Natural killer cell (primary cell): ENCODE measurements around the gene JOSD1. TPM values are rescaled to one million over a fixed set of nuclear protein-coding genes. Genes with fewer than 3 reads are reported as not detected.

Experiments
- ATAC-seq, 3 donors: fragments of 150-1000 bp in 2 of 3; fragments of 200-7000 bp in 1 of 3; cut with Tn5 transposase; 1 replicate in 1 of 3; 2 replicates in 2 of 3; pipeline ENCODE4 v1.10.0; 2021; ENCODE audit warnings: mild to moderate bottlenecking in 2 of 3, moderate library complexity in 2 of 3
- DNase-seq, 2 donors: peaks; one replicate each; pipeline versions ENCODE4 v3.0.0 to v3.0.0-alpha.2; 2013 to 2021; ENCODE audit warnings: mixed read lengths in 1 of 2
- H3K27ac ChIP-seq: one replicate; pipeline ENCODE4 v1.5.1; 2013; ENCODE audit warnings: mild to moderate bottlenecking, low read length
- H3K27me3 ChIP-seq: one replicate; pipeline ENCODE4 v1.6.1; 2013; ENCODE audit warnings: low read length; ENCODE audit not compliant: control insufficient read depth, insufficient read depth
- H3K36me3 ChIP-seq: one replicate; pipeline ENCODE4 v1.6.1; 2013; ENCODE audit warnings: low read length; ENCODE audit not compliant: control insufficient read depth, insufficient read depth
- H3K4me1 ChIP-seq: one replicate; pipeline ENCODE4 v1.6.1; 2013; ENCODE audit warnings: low read length; ENCODE audit not compliant: control insufficient read depth, insufficient read depth
- H3K4me3 ChIP-seq: one replicate; pipeline ENCODE4 v1.5.1; 2013; ENCODE audit warnings: low read length
- H3K9me3 ChIP-seq: one replicate; pipeline ENCODE4 v1.6.1; 2013; ENCODE audit warnings: low read length; ENCODE audit not compliant: control insufficient read depth, insufficient read depth
- H3K27ac Mint-ChIP-seq, 2 donors: one replicate each; pipeline ENCODE4 v1.8.0; 2022; ENCODE audit warnings: mild to moderate bottlenecking in 2 of 2, mixed read lengths in 2 of 2, moderate library complexity in 1 of 2
- H3K27me3 Mint-ChIP-seq, 2 donors: one replicate each; pipeline ENCODE4 v1.8.0; 2022; ENCODE audit warnings: low read depth in 2 of 2, mixed read lengths in 2 of 2
- H3K36me3 Mint-ChIP-seq: one replicate; pipeline ENCODE4 v1.8.0; 2022; ENCODE audit warnings: mixed read lengths
- H3K4me1 Mint-ChIP-seq, 2 donors: one replicate each; pipeline ENCODE4 v1.8.0; 2022; ENCODE audit warnings: mixed read lengths in 2 of 2
- H3K4me3 Mint-ChIP-seq: one replicate; pipeline ENCODE4 v1.8.0; 2022; ENCODE audit warnings: mild to moderate bottlenecking, moderate library complexity, mixed read lengths
- H3K9me3 Mint-ChIP-seq, 2 donors: one replicate each; pipeline ENCODE4 v1.8.0; 2022; ENCODE audit warnings: mixed read lengths in 2 of 2
- WGBS: methylation state at CpG from one replicate; pipeline ENCODE4 v1.1.7; 2013; ENCODE audit warnings: missing lambda C conversion rate; ENCODE audit not compliant: insufficient coverage; 5-methylcytosine and 5-hydroxymethylcytosine counted together
- intact Hi-C: fragments of 100-400 bp; cut with micrococcal nuclease; formaldehyde crosslinking; loops from one replicate; pipeline ENCODE4 v1.14.2; 2022
- total RNA-seq, 4 donors: library from RNA; stranded (reverse); fragments of 120-200 nt in 1 of 4; gene quantifications; one replicate each; pipeline versions ENCODE4 v1.2.3 to v1.2.4, GENCODE V29; 2013 to 2022
- TF ChIP-seq, protein P1 (sequence below): fragments of 200-600 bp; IDR thresholded peaks from one replicate; pipeline ENCODE4 v1.8.0; 2022; ENCODE audit warnings: antibody characterized with exemption

Gene JOSD1
- total RNA-seq, 3 donors from 2014 or later (not counting 1 experiment from before 2014, with no cell fraction given): 123 to 165 (median 128) TPM

GRCh38 chr22:38684895-38685294 lies 15.8 kb downstream of the JOSD1 start:
- Mint-ChIP-seq H3K27me3 (no peaks in the 10 kb centered on the region), H3K27ac (no peak overlapping the region), H3K4me1 (peaks cover 15 to 16% of the 10 kb centered on the region in 2 donors), H3K9me3 (no peaks in the 10 kb centered on the region), H3K4me3 (no peak overlapping the region), H3K36me3 (no peaks in the 10 kb centered on the region)
- DNase-seq (no peak), ATAC-seq (no peak)
- intact Hi-C loops: loop anchor here (5.0 kb wide), 1 partner anchor 633 kb away; no protein-coding TSS in a partner anchor
- Histone ChIP-seq H3K4me1 (peaks cover 14% of the 10 kb centered on the region), H3K9me3 (no peaks in the 10 kb centered on the region), H3K36me3 (peaks cover 48% of the 10 kb centered on the region), H3K27ac (no peak overlapping the region), H3K4me3 (no peak overlapping the region), H3K27me3 (no peaks in the 10 kb centered on the region)
- 97% methylated on average over 9 of the region's 9 CpGs for WGBS
- TF ChIP-seq, protein P1, sequence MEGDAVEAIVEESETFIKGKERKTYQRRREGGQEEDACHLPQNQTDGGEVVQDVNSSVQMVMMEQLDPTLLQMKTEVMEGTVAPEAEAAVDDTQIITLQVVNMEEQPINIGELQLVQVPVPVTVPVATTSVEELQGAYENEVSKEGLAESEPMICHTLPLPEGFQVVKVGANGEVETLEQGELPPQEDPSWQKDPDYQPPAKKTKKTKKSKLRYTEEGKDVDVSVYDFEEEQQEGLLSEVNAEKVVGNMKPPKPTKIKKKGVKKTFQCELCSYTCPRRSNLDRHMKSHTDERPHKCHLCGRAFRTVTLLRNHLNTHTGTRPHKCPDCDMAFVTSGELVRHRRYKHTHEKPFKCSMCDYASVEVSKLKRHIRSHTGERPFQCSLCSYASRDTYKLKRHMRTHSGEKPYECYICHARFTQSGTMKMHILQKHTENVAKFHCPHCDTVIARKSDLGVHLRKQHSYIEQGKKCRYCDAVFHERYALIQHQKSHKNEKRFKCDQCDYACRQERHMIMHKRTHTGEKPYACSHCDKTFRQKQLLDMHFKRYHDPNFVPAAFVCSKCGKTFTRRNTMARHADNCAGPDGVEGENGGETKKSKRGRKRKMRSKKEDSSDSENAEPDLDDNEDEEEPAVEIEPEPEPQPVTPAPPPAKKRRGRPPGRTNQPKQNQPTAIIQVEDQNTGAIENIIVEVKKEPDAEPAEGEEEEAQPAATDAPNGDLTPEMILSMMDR: no peak

- WGBS: under 1% methylated on average over 60 of the region's 60 CpGs
Observed at GRCh38 chr22:38681582-38682335, 19.0 kb downstream of the JOSD1 start, which contains the start of gene TOMM22. TSS of gene TOMM22 (plus strand) at chr22:38681957. CDS start at chr22:38681979, 22 bp downstream.

DNA sequence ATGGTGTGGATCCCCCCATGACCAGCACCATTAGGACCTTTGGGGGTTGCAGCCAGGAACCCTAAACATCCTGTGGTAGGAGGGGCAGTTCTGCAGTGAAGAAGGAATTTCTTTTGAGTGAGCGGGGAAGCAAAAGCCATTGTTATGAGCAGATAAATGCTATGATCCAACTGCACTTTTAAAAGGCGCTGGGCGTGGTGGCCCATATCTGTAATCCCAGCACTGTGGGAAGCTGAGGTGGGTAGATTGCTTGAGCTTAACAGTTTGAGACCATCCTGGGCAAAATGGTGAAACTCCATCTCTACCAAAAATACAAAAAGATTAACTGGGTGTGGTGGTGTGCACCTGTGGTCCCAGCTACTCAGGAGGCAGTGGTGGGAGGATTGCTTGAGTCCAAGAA lies 24.9 kb downstream of the JOSD1 start:
- no peaks in the 10 kb centered on the region for H3K27me3 ChIP-seq
- H3K36me3 ChIP-seq: peaks cover 9% of the 10 kb centered on the region
- no peak for ATAC-seq
- WGBS: 100% methylated on average over 3 of the region's 3 CpGs
- no peak for DNase-seq
- TF ChIP-seq, protein P1: no peak
- H3K27ac ChIP-seq: no peak overlapping the region
- H3K27ac Mint-ChIP-seq: no peak overlapping the region
- no peak overlapping the region for H3K4me3 ChIP-seq
- intact Hi-C loops: no loop called here
- no peaks in the 10 kb centered on the region for H3K4me1 ChIP-seq
- peaks cover 7% of the 10 kb centered on the region for H3K36me3 Mint-ChIP-seq
- H3K9me3 Mint-ChIP-seq: no peaks in the 10 kb centered on the region
- H3K4me1 Mint-ChIP-seq: peaks cover 0 to 4% of the 10 kb centered on the region in 2 donors
- no peaks in the 10 kb centered on the region for H3K9me3 ChIP-seq
- H3K4me3 Mint-ChIP-seq: no peak overlapping the region
- H3K27me3 Mint-ChIP-seq: no peaks in the 10 kb centered on the region

More at GRCh38 chr22:38681582-38682335, 19.0 kb downstream of the JOSD1 start, which contains the start of gene TOMM22:
- Histone ChIP-seq H3K4me1 (peaks cover 14% of the 10 kb centered on the region), H3K27me3 (no peaks in the 10 kb centered on the region), H3K27ac (peak within 1 kb of the TSS; percentile 76), H3K4me3 (peak within 1 kb of the TSS; percentile 91), H3K9me3 (no peaks in the 10 kb centered on the region), H3K36me3 (peaks cover 32% of the 10 kb centered on the region)
- peak within 1 kb of the TSS; percentile 88 to 99 for H3K27ac Mint-ChIP-seq
- no peaks in the 10 kb centered on the region for H3K36me3 Mint-ChIP-seq
- TF ChIP-seq, protein P1: peak; percentile 46
- ATAC-seq (peak; percentile 95 to 99 (median 97)), DNase-seq (peak; percentile 79 to 91)
- intact Hi-C loops: loop anchor here (2.0 to 5.0 kb wide), 2 partner anchors 19 to 629 kb away; partner anchors contain the start of gene JOSD1
- H3K4me3 Mint-ChIP-seq: peak within 1 kb of the TSS; percentile 97
- H3K4me1 Mint-ChIP-seq: peaks cover 15 to 16% of the 10 kb centered on the region in 2 donors
- H3K9me3 Mint-ChIP-seq: no peaks in the 10 kb centered on the region
- H3K27me3 Mint-ChIP-seq: no peaks in the 10 kb centered on the region
